Stimulated activated CD4-positive, alpha-beta T cell treated with anti-CD3 and anti-CD28 coated beads, Interleukin-1b, Interleukin-23, amount 100 ng/mL, for 24 hours (primary cell): ENCODE results near the gene RPS15.
"Not testable (repeated sequence)": the region's sequence is repeated elsewhere in the genome, so short reads cannot be mapped to it uniquely, and the experiment has no call there.

Source experiments
- DNase-seq, 4 experiments: peaks; one replicate each; pipeline ENCODE4 v3.0.0-alpha.2; 2020; ENCODE audit warnings: low read depth in 4 of 4, low spot score in 1 of 4

The RPS15 gene

DNA sequence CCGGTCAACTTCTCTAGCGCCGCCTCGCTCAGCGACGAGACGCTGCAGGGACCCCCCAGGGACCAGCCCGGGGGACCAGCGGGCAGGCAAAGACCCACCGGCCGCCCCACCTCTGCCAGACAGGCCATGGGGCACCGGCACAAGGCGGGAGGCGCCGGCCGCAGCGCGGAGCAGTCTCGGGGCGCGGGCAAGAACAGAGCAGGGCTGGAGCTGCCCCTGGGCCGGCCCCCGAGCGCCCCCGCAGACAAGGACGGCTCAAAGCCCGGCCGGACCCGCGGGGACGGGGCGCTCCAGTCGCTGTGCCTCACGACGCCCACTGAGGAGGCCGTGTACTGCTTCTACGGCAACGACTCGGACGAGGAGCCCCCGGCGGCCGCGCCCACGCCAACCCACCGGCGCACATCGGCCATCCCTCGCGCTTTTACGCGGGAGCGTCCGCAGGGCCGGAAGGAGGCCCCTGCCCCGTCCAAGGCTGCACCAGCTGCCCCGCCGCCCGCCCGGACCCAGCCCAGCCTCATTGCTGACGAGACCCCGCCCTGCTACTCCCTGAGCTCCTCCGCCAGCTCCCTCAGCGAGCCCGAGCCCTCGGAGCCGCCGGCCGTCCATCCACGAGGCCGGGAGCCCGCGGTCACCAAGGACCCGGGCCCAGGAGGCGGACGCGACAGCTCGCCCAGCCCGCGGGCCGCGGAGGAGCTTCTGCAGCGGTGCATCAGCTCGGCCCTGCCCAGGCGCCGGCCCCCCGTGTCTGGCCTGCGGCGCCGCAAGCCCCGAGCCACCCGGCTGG is 29.5 kb downstream of the RPS15 start:
- DNase-seq, result no peak

DNA sequence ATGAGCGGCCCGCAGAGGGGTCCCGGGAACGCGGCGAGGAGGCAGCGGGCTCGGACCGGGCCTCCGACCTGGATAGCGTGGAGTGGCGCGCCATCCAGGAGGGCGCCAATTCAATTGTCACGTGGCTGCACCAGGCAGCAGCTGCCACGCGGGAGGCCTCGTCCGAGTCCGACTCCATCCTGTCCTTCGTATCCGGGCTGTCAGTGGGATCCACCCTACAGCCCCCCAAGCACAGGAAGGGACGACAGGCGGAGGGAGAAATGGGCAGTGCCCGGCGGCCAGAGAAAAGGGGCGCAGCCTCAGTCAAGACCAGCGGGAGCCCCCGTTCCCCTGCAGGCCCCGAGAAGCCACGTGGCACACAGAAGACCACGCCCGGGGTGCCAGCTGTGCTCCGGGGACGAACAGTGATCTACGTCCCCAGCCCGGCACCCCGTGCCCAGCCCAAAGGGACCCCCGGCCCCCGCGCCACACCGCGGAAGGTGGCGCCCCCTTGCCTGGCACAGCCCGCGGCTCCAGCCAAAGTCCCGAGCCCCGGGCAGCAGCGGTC is 30.2 kb downstream of the RPS15 start:
- no peak for DNase-seq

DNA sequence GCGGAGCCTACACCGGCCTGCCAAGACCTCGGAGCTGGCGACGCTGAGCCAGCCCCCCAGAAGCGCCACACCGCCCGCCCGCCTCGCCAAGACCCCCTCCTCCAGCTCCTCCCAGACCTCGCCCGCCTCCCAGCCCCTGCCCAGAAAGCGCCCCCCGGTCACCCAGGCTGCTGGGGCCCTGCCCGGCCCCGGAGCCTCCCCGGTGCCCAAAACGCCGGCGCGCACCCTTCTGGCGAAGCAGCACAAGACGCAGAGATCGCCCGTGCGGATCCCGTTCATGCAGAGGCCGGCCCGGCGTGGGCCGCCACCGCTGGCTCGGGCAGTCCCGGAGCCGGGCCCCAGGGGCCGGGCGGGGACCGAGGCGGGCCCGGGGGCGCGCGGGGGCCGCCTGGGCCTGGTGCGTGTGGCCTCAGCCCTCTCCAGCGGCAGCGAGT is 30.6 kb downstream of the RPS15 start:
- no peak for DNase-seq

DNA sequence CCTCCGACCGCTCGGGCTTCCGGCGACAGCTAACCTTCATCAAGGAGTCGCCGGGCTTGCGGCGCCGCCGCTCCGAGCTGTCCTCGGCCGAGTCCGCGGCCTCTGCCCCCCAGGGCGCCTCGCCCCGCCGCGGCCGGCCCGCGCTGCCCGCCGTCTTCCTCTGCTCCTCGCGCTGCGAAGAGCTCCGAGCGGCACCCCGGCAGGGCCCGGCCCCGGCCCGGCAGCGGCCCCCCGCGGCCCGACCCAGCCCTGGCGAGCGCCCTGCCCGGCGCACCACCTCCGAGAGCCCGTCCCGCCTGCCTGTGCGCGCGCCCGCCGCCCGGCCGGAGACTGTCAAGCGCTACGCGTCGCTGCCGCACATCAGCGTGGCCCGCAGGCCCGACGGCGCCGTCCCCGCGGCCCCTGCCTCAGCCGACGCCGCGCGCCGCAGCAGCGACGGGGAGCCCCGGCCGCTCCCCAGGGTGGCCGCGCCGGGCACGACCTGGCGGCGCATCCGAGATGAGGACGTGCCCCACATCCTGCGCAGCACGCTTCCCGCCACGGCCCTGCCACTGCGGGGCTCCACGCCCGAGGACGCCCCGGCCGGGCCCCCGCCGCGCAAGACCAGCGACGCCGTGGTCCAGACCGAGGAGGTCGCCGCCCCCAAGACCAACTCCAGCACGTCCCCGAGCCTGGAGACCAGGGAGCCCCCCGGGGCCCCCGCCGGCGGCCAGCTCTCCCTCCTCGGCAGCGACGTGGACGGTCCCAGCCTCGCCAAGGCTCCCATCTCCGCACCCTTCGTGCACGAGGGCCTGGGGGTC is 31.3 kb downstream of the RPS15 start:
- no peak for DNase-seq

DNA sequence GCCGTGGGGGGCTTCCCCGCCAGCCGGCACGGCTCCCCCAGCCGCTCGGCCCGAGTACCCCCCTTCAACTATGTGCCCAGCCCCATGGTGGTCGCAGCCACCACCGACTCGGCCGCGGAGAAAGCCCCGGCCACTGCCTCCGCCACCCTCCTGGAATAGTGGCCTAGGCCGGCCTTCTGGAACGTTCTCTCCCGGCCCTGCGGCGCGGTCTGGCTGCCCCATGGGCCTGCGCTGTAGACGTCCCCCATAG is 31.8 kb downstream of the RPS15 start:
- no peak for DNase-seq

DNA sequence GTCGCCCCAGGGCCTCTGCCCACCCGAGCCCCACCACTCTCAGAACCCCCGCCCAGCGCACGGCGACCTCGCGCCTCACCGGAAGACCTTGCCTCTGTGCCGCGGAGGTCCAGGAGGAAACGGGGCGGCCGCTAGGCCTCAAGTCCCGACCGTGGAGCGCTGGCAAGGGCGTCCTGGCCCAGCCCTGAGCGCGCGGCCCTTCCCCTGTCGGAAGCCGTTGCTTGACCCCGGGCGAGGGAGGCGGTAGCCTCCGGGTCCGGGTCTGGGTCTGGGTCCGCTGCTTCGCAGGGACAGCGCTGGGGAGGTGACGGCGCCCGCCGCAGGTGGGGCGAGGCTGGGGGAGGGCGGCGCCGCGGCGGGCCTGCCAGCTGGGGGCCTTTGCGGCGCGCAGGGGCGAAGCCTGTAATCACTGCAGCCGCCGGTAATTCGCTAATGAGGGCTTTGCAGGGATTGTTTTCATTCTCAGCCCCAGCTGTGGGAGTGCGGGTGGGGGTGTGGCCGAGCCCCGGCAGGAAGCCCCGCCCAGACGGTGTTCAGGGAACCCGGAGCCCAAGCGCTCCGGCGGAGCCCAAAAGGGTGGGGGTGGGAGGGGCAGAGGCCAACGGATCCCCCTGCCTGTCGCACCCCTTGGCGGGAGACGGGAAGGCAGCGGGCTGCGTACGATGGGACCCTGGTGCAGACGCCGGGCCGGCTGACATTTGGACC is 32.3 kb downstream of the RPS15 start:
- peak in 3 of 4 experiments; percentile 39 to 65 (median 60) for DNase-seq

DNA sequence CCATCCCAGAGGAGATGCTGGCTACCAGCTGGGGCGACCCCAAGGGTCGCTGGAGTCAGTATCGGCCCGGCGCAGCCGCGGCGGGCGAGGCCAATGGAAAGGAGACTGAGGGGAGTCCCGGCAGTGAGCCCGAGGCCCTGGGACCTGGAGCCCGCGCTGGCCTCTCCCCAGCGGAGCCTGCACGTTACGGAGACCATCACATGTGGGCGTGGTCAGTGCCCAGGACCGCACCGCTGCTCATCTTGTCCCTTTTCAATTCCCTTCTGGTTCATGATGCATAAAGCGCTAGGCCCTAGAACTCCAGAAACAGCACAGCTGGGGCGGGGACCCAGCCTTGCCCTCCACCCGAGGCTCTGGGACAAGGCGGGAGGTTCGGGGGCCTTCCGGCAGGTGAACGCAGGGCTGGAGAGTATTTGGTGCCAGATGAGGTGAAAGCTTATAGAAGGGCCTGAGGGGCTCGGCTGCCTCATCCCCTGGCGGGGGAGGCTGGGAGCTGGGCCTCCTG is 32.9 kb downstream of the RPS15 start:
- DNase-seq, result no peak

DNA sequence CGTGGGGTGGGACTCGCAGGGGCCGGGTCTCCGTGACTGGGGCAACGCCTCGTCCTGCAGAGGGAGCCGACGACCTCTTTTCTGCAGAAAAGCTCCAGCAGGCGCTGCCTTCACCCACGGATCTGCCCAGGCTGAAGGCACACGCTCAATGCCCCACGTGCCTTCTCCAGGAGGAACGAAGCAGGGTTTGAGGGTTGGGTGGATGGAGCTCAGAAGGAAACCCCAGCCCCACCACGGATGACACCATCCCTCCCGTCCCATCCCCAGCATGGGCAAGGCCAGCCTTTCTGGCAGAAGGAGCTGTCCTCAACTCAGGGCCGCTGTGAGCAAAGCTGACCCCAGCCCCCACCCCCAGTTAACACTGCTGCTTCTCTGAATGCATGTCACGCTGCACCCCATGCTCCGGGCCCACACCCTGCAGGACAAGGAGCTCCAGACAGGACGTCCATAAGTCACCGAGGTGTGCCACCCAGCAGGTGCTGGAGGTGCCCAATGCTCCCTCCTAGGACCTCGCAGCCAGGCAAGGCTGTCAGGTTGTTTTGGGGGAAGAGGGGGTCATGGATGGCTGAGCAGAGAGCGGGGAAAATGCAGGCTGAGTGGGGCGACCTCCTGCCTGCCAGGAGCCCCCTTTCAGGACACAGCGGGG is 33.4 kb downstream of the RPS15 start:
- DNase-seq, result no peak

DNA sequence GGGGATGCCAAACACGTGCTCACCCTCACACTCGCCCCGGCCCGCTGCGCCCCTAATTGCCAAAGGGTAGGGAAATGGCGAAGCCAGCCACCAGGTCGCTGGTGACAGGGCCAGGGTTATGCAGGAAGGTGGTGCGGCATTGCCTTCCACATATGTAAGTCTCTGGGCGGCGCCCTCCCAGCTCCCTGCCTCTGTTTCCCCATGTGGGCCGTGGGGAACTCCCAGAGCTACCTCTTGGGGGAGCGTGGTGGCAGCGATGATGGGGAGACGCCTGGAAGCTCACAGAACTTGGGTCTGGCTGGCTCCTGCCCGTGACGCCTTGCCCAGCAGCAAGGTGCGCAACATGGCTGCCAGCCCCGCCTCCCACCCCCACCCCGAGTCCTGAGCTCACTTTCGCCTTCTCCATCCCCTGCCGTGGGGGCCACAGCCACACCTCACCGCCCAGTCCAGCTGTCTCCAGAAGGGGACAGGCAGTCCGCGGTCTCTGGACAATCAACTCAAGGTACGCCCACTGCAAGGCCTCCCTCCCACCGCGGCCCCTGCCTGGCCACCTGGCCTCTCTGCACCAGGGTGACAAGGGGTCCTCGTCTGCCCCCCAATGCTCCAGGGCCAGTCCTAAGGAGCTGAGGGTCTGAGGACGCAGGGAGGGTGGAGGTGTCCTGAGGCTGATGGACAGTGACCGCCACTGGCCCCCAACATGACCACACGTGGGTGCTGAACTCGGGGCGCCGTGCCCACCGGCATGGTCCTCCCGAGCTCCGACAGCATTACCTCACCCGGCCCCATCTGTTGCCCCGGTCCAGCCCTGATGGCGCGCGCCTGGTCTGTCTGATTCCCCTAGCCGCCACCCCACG is 34.3 kb downstream of the RPS15 start:
- DNase-seq, result no peak

DNA sequence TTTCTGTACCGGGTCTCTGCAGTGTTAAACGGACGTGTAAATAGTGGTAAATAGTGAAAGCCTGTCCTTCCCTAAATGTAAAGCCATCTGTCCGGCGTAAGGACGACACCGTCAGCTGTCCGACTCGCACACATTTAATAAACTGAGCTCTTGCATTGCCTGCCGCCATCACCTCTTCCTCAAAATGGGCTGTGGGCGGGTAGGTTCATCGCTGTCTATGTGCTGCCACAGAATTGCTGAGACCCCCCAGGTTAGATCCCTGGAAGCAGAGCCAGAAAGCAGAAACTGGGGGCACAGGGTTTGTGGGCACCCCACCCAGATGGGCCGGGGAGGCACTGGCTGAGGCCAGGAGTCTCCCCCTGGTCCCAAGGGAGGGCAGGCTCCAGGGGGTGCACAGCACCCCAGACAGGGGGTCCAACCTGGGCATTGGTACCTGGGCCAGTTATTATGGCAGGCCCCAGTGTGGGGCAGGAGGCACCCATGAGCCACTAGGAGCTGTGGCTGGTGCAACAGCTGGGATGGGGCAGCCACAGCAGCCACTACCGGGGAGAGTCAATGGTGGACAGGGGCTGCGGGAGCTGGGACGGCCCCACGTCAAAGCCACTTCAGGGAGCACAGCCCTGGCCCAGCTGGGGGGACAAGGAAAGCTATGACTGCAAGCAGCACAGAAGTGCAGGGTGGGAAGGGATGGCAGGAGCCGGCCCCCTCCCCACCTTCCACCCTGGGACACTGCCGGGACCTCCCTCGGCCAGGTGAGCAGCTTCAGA is 35.1 kb downstream of the RPS15 start:
- DNase-seq, result no peak

DNA sequence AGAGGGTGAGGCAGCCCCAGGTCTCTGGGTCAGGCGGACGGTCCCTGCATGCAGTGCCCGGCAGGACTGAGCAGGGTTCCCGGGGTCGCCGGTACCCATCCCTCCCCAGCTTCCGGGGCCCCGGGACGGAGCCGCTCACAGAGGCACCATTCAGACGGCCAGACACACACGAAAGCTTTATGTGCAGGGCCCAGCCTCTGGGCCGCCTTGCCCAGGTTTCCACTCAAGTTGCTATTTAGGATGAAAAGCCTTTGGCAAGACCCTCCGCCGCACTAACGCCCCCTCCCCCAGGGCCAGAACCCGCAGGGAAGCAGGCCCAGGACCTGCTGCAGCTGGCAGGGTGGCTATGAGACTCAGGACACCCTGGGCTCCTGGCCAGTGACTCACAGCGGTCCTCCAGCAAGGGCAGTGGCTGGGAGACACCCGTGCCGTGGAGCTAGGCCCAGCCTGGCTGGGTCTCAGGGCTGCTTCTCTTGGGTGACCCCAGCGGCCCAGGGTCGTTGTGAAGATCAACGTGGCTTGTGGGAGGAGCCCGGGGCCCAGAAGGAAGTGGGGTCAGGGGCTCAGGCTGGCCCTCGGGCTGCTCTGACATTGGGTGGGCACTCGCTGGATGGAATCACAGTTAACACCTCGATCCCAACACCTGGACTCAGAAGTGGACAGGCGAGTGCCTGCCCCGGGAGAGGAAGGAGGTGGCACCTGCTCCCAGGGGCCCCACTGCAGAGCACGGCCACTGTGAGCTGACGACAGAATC is 36.0 kb downstream of the RPS15 start:
- no peak for DNase-seq

DNA sequence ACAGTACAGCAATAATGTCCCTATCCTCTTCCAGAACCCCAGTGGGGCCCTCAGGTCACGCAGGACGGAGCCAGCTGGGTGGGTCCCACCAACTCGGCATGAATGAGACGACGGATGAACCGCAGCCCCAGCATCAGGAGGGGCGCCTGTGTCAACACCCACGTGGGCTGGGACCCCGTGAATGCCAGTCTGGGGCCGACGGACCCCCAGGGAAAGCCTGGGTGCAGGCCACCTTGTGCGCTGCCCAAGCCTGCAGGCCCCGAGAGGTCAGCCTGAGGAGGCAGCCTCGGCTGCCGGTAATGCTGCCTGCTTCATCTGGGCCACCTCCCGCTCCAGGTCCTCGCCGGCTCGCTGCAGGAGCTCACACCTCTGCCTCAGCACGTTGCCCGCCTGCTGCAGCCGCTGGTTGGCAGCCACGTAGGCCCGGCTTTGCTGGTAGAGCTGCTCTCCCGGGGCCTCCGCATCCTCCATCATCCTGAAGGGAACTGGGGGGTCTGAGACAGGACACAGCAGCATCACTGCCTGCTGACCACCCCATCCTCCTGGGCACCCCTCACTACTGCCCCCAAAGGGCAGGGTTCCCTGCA is 36.7 kb downstream of the RPS15 start:
- DNase-seq, result no peak

DNA sequence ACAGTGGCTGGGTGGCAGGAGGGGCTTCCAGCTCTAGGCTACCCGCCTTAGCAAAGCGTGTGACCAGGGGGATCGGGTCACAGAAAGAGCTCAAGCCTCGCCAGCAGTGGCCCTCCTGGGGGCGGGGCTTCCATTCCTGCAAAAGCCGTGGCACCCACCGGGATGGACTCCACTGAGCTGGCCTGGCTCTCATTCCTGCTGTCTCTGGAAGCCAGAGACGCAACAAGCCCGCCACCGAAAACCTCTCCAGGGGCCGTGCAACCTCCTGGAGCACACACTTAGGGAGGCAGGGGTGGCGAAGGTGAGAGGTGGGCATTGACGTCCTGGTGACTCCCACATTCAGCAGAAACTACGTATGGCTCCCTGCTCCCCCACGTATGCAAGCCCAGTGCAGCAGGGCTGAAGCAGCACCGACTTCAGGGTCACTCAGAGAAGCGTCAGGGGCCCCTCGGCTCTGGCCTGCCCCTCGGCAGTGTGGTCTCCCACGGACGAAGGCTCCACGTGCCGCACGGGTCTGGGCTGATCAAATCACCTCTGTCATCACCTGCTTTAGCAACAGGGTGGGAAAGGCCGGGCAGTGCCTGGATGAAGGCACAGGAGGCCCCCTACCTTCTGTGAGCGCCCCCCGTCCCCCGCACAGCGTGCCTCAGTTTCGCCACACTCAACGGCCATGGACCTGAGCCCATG is 37.7 kb downstream of the RPS15 start:
- no peak for DNase-seq

DNA sequence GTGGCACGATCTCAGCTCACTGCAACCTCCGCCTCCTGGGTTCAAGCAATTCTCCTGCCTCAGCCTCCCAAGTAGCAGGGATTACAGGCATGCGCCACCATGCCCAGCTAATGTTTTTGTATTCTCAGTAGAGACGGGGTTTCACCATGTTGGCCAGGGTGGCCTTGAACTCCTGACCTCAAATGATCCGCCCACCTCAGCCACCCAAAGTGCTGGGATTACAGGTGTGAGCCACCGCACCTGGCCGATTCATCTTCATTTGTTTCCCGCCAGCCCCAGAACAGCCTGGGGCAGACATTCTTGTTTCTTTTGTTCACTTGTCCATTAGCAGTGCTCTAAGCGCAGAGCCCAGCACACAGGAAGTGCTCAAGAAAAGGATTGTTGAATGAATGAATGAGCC is 38.9 kb downstream of the RPS15 start:
- not testable (repeated sequence) for DNase-seq

DNA sequence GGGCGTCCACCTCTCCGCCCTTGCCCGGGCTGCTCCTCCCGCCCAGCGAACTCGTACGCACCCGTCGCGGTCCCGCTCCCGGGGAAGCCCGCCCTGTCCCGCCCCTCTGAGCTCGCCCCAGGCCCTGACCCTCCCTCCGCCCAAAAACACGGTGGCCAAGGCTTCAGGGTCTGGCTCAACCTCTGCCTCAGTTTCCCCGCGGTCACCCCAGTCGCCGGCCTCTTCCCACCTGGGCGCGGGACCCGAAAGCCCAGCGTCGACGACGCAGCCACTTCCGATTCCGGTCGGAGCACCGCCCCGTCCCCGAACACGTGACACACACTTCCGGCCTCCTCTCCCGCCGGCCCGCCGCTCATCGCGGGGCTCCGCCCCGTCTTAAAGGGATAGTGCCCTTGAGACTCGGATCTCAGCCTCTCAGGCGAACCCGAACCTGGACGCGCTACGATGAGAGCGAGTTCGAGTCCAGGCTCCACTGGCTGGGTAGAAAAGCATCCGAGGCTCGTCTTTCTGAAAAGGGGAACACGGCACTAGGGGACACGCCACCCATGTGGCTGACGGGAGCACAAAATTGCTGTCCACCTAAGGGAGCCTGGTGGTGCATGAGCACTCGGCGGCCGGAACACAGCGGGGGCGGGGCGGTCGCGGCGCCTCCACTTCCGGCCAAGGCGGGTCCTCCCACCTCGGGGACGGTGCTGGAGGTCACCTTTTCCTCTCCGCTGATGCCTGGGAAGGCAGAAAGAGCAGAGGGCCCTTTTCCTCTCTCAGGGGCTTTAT is 40.9 kb downstream of the RPS15 start, which contains the start of gene C19orf25:
Gene C19orf25 (minus strand): TSS at position 282 of the 774 bp plus-strand sequence. CDS start 312 bp downstream, outside the sequence.
- peak; percentile 81 to 89 (median 88) for DNase-seq

DNA sequence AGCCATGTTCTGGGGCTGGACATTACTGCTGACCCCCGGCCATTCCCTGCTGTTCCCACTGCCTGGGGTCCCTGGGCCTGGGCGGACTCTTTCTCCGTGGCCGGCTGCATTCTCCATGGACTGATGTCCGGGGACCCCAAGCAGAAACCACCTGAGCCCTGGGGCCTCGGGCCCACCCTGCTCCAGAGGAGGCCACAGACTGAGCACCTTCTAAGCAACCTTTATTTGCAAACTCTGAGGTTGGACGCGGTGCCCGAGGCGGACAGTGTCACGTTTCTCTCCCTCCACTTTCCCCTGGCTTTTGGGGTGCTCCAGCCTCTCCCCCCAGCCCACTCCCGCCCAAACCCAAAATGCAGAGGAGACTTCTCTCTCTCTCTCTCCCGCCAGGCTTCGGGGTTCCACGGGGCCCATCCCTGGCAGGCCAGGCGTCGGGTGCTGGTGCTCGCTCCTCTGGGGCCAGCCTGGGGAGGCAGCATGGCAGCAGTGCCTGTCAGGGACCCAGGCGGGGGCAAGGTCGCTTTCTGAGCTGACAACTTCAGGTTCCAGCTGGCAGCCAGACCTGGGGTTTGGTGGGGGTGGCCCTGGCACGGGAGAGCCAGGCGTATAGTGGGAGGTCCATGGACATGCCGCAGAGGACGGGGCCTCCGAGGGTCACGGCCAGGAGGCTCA is 43.2 kb downstream of the RPS15 start:
- no peak for DNase-seq
